Stimulated activated CD4-positive, alpha-beta T cell treated with anti-CD3 and anti-CD28 coated beads, Interleukin-2, amount 100 ng/mL, for 48 hours (primary cell): ENCODE measurements around the gene CDK4.

Experiments used
- DNase-seq, 2 donors: peaks; one replicate each; pipeline ENCODE4 v3.0.0-alpha.2; 2020

The CDK4 gene

GRCh38 chr12:57737467-57738460 is 14.3 kb downstream of the CDK4 start:
- no peak for DNase-seq

- no peak for DNase-seq
These were observed 15.2 kb downstream of the CDK4 start for GRCh38 chr12:57736741-57737466.

GRCh38 chr12:57735952-57736740 is 16.0 kb downstream of the CDK4 start:
- no peak for DNase-seq

GRCh38 chr12:57735198-57735855 is 16.8 kb downstream of the CDK4 start:
- DNase-seq: no peak

- no peak for DNase-seq
These were observed 17.5 kb downstream of the CDK4 start for GRCh38 chr12:57734591-57734990.

GRCh38 chr12:57733928-57734327 is 18.2 kb downstream of the CDK4 start:
- DNase-seq: no peak

- no peak for DNase-seq
These were observed 19.1 kb downstream of the CDK4 start for GRCh38 chr12:57732726-57733593.

GRCh38 chr12:57732270-57732669 is 19.8 kb downstream of the CDK4 start:
- DNase-seq: no peak

- no peak for DNase-seq
These were observed 20.6 kb downstream of the CDK4 start for GRCh38 chr12:57731411-57732080.

- DNase-seq: no peak
These were observed 21.6 kb downstream of the CDK4 start for GRCh38 chr12:57730336-57731067.

GRCh38 chr12:57729321-57729844 is 22.7 kb downstream of the CDK4 start:
- DNase-seq: no peak

- no peak for DNase-seq
These were observed 24.2 kb downstream of the CDK4 start for GRCh38 chr12:57727758-57728395.

- DNase-seq: no peak
These were observed 25.0 kb downstream of the CDK4 start for GRCh38 chr12:57726884-57727757.

- no peak for DNase-seq
These were observed 25.8 kb downstream of the CDK4 start for GRCh38 chr12:57726151-57726883.

- no peak for DNase-seq
These were observed 26.3 kb downstream of the CDK4 start for GRCh38 chr12:57725851-57726150.

GRCh38 chr12:57724936-57725740 is 27.0 kb downstream of the CDK4 start:
- DNase-seq: no peak
